ENCODE results near the gene MAP3K6. TPM values are rescaled to one million over a fixed set of nuclear protein-coding genes. Genes with fewer than 3 reads are reported as not detected.

Gene MAP3K6
- total RNA-seq, 1 experiment from 2014 or later, result 15.2 TPM

DNA sequence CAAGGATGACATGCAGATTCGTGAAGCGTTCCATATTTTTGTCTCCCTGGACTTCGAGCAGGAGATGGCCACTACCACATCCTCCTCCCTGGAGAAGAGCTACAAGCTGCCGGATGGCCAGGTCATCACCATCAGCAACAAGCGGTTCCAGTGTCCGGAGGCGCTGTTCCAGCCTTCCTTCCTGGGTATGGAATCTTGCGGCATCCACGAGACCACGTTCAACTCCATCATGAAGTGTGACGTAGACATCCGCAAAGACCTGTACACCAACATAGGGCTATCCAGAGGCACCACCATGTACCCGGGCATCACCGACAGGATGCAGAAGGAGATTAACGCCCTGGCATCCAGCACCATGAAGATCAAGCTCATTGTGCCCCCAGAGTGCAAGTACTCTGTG lies 41.5 kb downstream of the MAP3K6 start:
- in situ Hi-C loops (cut with HindIII; ENCODE audit: low pct_unique_long_range_greater_than_20kb, low sequenced_read_pairs), result no loop called here

DNA sequence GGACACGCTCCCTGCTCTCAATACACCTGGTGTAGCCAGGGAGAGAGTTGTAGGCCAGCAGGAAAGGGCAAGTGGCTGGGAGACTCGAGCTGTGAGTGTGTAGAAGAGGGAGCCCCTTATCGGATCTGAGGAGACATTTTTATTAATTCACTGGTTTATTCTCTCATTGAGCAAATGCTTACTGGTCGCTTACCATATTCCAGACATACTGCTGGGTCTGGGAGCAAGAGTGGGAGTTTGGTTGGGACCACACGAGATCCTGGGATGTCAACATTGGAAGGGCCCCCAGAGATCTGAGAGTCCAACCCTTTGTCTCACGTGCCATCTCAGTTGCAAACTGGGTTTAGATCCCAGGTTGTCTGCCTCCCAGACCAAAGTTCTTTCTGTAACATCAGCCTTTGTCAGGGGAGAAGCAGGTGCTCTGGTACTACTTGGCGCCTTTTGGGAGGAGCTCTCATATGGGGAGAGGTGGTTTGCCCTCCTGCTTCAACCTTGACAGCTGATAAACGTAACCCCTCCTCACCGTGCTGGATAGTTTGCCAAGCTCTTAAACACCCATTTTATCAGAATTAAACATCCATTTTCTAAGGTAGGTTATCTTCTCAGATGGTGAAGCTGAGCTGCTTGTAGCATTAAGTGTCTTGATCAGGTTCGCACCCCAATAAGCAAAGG lies 44.1 kb downstream of the MAP3K6 start:
- no peak for DNase-seq (ENCODE audit: low read depth)
- in situ Hi-C loops (cut with HindIII; ENCODE audit: low pct_unique_long_range_greater_than_20kb, low sequenced_read_pairs), result no loop called here

More for the DNA sequence above, 41.5 kb downstream of the MAP3K6 start:
- DNase-seq (ENCODE audit: low read depth), result no peak

DNA sequence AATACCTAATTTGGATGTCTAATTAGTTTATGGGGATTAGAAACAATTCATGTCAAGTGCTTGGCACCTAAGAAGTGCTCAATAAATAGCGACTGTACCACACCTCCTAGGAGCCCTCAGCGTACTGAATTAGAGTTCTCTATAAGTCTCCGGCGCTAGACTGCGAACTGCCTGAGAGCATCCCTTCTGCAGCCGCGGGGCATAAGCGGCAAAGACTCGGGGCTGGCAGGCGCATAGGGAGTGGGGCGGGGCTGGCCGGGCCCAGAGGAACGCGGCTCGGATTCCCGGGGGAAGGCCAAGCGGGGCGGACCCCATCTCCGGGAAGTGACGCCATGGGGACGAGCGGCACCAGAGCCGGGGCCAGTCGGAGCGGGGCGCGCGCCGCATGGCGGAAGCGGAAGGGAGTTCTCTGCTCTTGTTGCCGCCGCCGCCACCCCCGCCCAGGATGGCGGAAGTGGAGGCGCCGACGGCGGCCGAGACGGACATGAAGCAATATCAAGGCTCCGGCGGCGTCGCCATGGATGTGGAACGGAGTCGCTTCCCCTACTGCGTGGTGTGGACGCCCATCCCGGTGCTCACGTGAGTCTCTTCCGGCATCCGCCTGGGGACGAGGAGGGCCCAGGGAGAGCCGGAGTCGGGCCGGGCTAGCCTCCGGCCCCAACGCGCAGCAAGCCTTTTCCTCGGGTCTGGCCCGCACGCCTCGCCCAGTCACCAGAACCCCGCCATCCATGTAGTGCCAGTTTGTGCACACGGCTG lies 44.8 kb downstream of the MAP3K6 start, which contains the start of gene TMEM222:
Gene TMEM222, plus strand, starts transcription at position 351 of the 756 bp plus-strand sequence. Its CDS starts 35 bp downstream, at position 386.
- DNase-seq (ENCODE audit: low read depth), result peak; percentile 93
- in situ Hi-C loops (cut with HindIII; ENCODE audit: low pct_unique_long_range_greater_than_20kb, low sequenced_read_pairs), result no loop called here

DNA sequence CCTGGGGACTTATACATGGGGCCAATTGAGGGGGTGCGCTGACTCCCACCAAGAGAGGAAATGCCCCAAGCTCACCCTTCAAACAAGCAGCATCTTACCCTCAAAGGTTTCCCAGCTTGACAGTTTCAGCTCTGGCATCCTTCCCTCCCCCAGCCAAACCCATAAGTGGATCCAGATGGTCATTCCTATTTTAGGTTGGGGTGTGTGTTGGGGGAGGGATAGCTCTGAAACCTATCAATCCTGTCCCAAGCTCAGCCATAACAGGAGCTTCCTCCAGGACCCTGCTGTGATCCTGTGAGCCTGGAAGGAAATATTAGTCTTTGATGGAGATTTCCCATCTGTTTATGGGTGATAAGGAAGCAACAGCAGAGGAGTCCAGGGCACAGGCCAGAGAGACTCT lies 48.2 kb downstream of the MAP3K6 start:
- DNase-seq (ENCODE audit: low read depth), result no peak
- in situ Hi-C loops (cut with HindIII; ENCODE audit: low pct_unique_long_range_greater_than_20kb, low sequenced_read_pairs), result no loop called here

DNA sequence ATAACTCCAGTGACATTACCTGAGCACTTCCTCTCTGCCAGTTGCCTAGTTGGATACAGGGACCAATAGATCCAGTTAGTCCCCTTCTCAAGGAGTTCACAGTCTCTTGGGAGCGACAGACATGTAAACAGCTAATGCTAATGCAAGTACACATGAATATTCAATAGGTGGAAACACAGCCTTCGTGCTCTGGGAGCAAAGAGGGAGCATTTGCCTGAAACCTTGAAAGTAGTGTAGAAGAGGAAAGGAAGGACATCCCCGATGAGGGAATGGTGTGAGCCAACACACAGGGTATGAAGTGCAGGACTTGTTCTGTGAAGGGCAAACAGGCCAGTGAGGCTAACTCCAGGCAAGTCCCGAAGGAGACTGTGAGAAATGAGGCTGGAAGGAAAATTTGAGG lies 48.6 kb downstream of the MAP3K6 start:
- in situ Hi-C loops (cut with HindIII; ENCODE audit: low pct_unique_long_range_greater_than_20kb, low sequenced_read_pairs), result no loop called here
- DNase-seq (ENCODE audit: low read depth), result no peak

DNA sequence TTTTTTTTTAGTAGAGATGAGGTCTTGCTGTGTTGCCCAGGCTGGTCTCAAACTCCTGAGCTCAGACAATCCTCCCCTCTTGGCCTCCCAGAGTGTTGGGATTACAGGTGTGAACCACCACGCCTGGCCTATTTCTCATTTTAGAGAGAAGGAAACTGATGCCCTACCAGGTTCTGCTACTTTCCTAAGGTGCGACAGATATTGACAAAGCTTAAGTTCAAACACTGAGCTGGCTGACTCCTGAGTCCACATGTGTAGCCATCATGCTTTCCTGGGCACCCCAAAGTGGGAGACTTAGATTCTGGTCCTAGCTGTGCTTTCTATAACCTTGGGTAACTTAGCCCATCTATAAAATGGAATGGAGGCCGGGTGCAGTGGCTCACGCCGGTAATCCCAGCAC lies 49.9 kb downstream of the MAP3K6 start:
- no peak for DNase-seq (ENCODE audit: low read depth)
- in situ Hi-C loops (cut with HindIII; ENCODE audit: low pct_unique_long_range_greater_than_20kb, low sequenced_read_pairs), result no loop called here

DNA sequence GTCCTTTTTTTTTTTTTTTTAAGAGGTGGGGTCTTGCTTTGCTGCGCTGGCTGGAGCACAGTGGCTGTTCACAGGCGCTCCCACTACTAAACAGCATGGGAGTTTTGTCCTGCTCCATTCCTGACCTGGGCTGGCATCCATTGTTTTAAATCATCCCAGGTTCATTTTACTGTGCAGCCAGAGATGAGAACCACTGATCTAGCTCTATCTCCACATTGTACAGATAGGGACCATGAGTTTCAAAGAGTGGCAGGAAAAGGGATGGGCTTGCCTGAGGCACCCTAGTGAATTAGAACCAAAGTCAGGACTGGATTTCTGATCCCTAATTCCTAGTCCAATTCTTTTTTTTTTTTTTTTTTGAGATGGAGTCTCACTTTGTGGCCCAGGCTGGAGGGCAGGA lies 52.0 kb downstream of the MAP3K6 start:
- in situ Hi-C loops (cut with HindIII; ENCODE audit: low pct_unique_long_range_greater_than_20kb, low sequenced_read_pairs), result no loop called here
- DNase-seq (ENCODE audit: low read depth), result no peak

DNA sequence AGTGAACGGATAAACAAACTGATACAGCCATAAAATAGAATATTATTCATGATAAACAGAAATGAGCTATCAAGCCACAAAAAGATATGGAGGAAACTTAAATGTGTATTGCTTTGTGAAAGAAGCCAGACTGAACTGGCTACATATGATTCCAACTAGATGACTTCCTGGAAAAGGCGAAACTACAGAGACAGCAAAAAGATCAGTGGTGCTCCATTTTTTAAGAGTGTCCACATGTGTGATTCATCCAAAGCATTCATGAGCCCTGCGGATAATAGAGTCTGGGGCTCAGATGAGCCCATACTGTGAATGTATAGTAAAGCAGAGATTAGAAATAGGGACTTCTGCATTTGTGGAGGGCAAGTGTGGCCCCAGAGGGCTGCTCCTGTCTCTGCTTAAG lies 52.6 kb downstream of the MAP3K6 start:
- in situ Hi-C loops (cut with HindIII; ENCODE audit: low pct_unique_long_range_greater_than_20kb, low sequenced_read_pairs), result no loop called here
- DNase-seq (ENCODE audit: low read depth), result no peak

DNA sequence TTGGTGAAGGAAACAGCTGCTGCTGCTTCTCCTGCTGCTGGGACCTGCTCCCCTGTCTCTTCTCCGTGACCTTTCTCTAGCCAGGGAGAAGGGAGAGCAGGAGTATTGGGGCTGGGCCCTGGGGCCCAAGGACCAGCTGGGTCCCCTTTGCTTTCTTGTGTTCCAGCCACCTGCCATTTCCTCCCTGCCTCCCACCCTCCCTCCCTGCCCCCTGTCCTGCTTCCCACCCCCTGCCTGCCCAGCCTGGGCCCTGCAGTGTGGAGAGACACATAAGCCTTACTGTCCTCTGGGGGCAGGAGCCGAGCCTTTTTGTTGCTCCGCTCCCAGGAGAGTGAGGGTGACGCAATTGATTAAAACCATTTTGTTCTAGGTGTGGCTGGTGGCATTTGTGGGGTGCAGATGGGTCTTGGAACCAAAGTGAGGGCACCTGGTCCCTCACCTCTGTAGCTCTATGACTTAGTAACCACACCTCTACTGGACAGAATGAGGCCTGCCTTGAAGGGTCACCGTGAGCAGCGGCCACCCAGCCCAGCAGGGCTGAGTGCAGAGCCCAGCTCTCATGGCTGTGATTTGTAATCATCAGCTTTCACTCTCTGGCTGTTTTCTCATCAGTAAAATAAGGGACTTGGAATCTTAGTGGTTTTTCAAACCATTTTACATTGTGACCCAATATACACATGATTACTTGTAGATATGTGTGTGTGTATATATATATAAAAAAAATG lies 58.7 kb downstream of the MAP3K6 start:
- in situ Hi-C loops (cut with HindIII; ENCODE audit: low pct_unique_long_range_greater_than_20kb, low sequenced_read_pairs), result no loop called here
- no peak for DNase-seq (ENCODE audit: low read depth)

DNA sequence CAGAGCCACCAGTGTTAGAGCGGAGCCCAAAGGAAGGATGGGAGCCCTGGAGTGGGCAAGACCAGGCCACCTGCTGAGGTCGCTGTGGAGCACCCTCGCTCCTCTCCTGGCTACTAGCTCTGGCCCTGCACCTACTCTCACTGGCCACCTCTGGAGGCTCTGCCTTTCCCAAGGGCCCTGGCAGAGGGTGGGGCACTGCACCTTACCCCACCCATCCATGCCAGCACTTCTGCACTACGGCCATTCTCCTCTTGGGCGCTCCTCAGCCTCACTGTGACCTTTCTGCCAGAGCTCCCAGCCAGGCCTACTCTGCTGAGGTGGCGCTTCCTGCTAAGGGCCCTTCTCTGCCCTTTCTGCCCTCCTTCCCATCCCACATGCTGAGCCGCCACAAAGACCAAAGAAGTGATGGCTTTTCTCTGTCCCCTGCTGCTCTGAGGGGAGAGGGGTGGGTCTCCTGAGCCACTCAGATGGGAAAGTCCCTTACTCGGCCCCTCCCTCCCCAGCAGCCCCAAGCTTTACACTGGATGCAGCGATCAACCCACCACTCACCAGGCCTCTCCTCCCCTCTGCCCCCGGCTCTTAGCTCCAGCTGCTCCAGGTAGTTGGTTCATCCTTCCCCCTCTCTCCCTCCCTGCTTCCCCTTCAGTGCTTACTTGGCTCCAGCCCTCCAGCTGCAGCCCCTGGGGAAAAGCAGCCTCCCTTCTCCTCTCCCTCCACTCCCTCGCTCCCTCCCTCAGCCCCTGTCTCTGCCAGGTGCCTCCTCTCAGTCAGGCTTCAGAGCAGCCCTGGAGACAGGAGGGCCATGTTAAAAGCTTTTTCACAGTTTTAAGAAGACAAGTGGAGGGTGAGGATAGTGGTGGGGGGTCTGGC lies 59.6 kb downstream of the MAP3K6 start:
- DNase-seq (ENCODE audit: low read depth), result no peak
- in situ Hi-C loops (cut with HindIII; ENCODE audit: low pct_unique_long_range_greater_than_20kb, low sequenced_read_pairs), result no loop called here

DNA sequence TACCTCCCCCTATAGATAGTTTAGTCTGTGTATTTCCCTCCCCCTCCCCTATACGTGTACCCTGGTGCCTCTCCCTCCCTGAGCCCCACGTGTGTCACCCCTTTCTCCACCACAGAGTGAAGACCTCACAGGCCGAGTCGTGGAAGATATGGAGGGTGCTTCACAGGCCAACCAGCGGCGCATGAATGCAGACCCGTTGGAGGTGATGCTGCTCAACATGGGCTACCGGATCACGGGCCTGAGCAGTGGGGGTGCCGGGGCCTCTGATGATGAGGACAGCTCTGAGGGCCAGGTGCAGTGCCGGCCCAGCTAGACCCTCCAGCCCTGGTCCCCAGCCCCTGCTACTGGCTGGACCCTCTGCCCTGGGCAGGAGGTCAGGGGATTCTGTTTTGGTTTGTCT lies 60.7 kb downstream of the MAP3K6 start:
- in situ Hi-C loops (cut with HindIII; ENCODE audit: low pct_unique_long_range_greater_than_20kb, low sequenced_read_pairs), result no loop called here
- DNase-seq (ENCODE audit: low read depth), result no peak

Other genes starting within 250 kb of the MAP3K6 start
- 2.9 and 4.3 TPM in 2 replicates for gene SLC9A1, start 211.8 kb downstream of the MAP3K6 start, total RNA-seq (2014; rRNA removed; shearing (Covaris generic); ENCODE audit: low replicate concordance)
- gene WDTC1, start 132.3 kb downstream of the MAP3K6 start, total RNA-seq (2014; rRNA removed; shearing (Covaris generic); ENCODE audit: low replicate concordance), result 7.0 and 11.6 TPM in 2 replicates
- gene TMEM222, start 44.8 kb downstream of the MAP3K6 start, total RNA-seq (2014; rRNA removed; shearing (Covaris generic); ENCODE audit: low replicate concordance), result 34.8 and 36.0 TPM in 2 replicates
- 39.3 and 46.3 TPM in 2 replicates for gene SYTL1, start 24.9 kb downstream of the MAP3K6 start, total RNA-seq (2014; rRNA removed; shearing (Covaris generic); ENCODE audit: low replicate concordance)
- gene FCN3, start 7.9 kb upstream of the MAP3K6 start, total RNA-seq (2014; rRNA removed; shearing (Covaris generic); ENCODE audit: low replicate concordance), result not detected in 2 replicates
- gene CD164L2, start 16.4 kb upstream of the MAP3K6 start, total RNA-seq (2014; rRNA removed; shearing (Covaris generic); ENCODE audit: low replicate concordance), result not detected in 2 replicates
- gene GPR3, start 25.7 kb upstream of the MAP3K6 start, total RNA-seq (2014; rRNA removed; shearing (Covaris generic); ENCODE audit: low replicate concordance), result 1.7 TPM in 1 of 2 replicates, not detected in the other
- 17.3 and 18.7 TPM in 2 replicates for gene WASF2, start 123.2 kb upstream of the MAP3K6 start, total RNA-seq (2014; rRNA removed; shearing (Covaris generic); ENCODE audit: low replicate concordance)
- gene AHDC1, start 237.2 kb upstream of the MAP3K6 start, total RNA-seq (2014; rRNA removed; shearing (Covaris generic); ENCODE audit: low replicate concordance), result 0.32 and 0.41 TPM in 2 replicates

Data from Caki2 (cell line).